ENCODE data around the gene MITF.

DNA sequence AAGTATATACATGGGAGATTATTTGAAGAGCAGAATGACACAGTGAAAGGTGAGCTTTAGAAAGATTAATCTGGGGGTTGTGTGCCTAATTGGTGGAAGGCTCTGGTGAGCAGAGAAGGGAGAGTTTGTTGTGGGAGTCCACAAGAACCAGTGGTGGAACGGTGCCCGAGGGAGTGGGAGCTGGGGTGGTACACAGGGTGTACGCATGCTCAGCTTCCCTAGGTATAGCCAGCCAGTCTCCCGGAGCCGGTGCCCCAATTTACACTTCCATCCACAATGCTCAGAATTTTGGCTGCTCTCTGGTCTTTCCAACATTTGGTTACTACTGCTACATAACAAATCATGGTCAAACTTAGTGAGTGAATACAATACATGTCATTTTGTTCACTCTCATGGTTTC, 92.5 kb downstream of the MITF start:
- no peak for TF ChIP-seq CTCF (IDR thresholded peaks at IDR 0.05; ENCODE audit: low read depth, low read length)
- TF ChIP-seq POLR2A (IDR thresholded peaks at IDR 0.05; ENCODE audit: extremely low read depth, insufficient read length): no peak
- TF ChIP-seq, protein P1, sequence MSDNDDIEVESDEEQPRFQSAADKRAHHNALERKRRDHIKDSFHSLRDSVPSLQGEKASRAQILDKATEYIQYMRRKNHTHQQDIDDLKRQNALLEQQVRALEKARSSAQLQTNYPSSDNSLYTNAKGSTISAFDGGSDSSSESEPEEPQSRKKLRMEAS (IDR thresholded peaks at IDR 0.05; ENCODE audit: low read depth, low read length): no peak
- TF ChIP-seq MYC (IDR thresholded peaks at IDR 0.05; ENCODE audit: low read depth, low read length): no peak
